GM15510 (cell line): ENCODE results near the gene DCLK1.

Source experiments
- POLR2A ChIP-seq: IDR thresholded peaks from 3 replicates; pipeline ENCODE4 v1.6.1; 2011; ENCODE audit warnings: borderline replicate concordance; ENCODE audit not compliant: insufficient read length; ENCODE audit errors: extremely low read depth

The DCLK1 gene

DNA sequence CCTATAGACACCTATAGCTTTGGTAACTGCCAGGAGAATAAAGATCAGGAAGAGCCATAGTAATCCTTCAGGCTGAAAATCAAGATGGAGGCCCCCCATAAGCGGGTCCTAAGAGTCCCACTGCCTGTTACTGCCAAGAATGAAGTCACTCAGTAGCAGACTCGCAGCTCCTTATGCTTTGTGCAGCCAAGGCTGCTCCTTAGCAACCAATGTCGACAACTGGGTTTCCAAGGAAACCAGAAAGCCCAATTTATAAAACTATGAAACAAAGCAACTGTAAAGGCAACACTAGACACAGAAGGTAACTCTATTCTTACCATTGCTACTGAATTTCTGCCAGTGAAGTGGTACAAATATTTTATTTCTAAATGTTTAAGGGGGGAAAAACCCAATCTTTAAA lies 56.5 kb downstream of the DCLK1 start:
- no peak for TF ChIP-seq POLR2A

GRCh38 chr13:36072152-36072935 lies 58.8 kb downstream of the DCLK1 start:
- no peak for TF ChIP-seq POLR2A

- no peak for TF ChIP-seq POLR2A
These were observed 61.3 kb downstream of the DCLK1 start for GRCh38 chr13:36069881-36070366.

- TF ChIP-seq POLR2A, result no peak
These were observed 62.2 kb downstream of the DCLK1 start for GRCh38 chr13:36068991-36069390.

- TF ChIP-seq POLR2A, result no peak
These were observed 62.6 kb downstream of the DCLK1 start for GRCh38 chr13:36068566-36068965.

- no peak for TF ChIP-seq POLR2A
These were observed 63.3 kb downstream of the DCLK1 start for GRCh38 chr13:36067746-36068381.

- TF ChIP-seq POLR2A, result no peak
These were observed 68.9 kb downstream of the DCLK1 start for GRCh38 chr13:36062249-36062648.

DNA sequence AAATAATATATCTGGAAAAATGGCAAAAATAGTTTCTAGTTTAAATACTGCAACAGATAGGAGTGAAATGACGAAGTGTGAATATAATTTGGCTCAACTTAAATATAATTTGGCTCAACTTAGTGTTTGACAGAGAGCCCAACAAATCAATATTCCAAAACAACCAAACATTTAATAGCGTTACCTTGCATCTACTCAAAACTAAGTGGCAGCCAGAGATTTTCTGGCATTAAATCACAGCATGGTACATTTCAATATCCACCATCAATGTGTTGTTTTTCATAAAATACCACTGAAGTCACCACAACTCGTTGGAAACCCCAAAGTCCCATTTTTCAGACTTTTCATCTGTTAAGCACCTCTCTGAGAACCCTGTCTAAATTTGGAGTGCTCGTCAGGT lies 69.6 kb downstream of the DCLK1 start:
- TF ChIP-seq POLR2A, result no peak

DNA sequence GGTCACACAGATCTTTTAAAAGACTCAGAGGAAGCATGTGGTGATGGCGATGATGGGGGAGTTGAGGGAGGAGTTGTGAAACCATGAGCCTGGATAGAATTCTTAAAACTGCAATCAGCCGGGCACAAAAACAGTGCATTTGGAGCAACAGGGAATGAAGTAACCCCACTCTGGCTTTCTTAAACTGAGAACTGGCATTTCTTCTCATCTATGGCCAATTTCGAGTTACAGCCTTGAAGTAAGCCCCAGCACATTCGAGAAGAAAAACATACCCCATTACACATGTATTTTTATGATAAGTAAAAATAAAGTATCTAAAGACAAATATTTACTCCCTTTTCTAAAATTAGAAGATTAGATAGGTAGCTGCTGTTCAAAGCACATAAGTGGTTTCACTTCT lies 70.1 kb downstream of the DCLK1 start:
- TF ChIP-seq POLR2A, result no peak

- no peak for TF ChIP-seq POLR2A
These were observed 71.9 kb downstream of the DCLK1 start for GRCh38 chr13:36059321-36059720.

DNA sequence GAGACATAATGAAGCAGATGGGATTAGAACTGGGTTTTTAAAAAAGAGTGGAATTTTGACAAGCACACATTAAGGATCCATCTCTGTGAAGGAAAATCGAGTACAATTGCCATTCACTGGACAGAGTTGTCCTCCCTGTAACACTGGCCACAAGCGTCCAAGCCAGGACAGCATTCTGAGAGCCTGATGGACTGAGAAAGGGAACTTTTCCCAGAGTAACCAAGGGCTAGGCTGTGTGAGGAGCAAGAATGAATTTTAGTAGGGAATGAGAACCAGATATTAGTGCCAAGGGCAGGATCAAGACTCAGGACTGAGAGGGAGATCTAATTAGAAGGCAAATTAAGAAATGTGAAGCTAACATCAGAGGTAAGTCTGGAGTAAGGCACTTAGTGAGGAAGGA lies 73.1 kb downstream of the DCLK1 start:
- TF ChIP-seq POLR2A, result no peak

DNA sequence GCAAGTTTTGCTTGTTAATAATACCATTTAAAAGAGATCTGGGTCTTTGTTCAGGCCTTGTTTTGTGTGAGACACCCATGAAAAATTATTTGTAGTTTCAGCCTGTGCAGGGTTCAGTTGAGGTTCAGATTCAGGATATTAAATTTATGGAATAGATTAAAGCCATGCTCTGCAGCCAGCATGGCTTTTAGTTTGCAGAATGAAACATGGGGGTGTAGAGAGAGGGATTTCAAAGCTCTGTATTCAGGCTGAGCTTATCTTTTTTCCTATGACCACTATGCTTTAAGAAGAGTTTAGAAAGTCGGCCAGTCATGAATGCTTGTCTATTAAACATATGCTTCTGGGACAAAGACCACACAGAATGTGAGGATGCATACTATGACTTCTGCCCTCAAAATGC lies 73.6 kb downstream of the DCLK1 start:
- TF ChIP-seq POLR2A, result no peak

- TF ChIP-seq POLR2A, result no peak
These were observed 74.1 kb downstream of the DCLK1 start for GRCh38 chr13:36057041-36057440.

DNA sequence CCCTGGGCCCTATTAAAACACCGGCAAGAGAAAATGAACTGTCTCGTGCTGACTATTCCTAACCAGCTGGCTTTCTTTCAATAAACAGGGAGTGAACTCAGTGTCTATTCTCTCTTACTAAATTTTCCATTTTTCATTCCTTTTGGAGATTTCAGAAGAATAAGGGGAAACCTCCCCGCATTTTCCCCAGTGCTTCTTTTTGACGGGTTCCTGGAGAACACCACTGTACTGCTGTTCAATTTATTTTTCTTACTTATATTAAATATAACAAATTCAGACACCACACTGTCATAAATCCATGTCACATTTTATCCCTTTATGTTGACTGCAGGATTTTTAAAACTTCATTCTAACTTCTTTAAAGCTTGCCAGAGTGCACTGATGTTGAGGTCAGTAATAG lies 75.8 kb downstream of the DCLK1 start:
- TF ChIP-seq POLR2A, result no peak

- TF ChIP-seq POLR2A, result no peak
These were observed 77.1 kb downstream of the DCLK1 start for GRCh38 chr13:36054041-36054440.

DNA sequence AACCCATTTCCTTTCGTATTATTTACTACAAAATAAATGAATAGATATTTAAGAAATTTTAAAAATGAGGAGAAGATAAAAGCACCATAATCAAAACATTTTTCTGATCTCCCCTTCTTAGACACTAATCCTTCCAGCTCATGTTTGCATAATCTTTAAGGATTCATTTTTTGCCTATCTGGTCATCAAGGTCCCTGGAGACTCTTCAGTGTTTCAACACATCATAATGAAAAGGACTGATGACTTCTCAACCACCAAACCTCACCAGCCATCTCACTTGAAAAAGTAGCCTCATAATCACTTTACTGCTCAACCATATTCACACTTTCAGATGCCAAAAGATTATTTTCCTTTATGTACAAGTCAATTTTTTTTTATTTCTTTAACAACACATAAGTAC lies 80.1 kb downstream of the DCLK1 start:
- no peak for TF ChIP-seq POLR2A
